Activated CD8-positive, alpha-beta memory T cell treated with anti-CD3 and anti-CD28 coated beads, Interleukin-2, amount 50 U/mL, for 48 hours (primary cell): ENCODE results near the gene TMA7.

Experiments
- DNase-seq: peaks from one replicate; pipeline ENCODE4 v3.0.0-alpha.2; 2020

Gene TMA7

DNA sequence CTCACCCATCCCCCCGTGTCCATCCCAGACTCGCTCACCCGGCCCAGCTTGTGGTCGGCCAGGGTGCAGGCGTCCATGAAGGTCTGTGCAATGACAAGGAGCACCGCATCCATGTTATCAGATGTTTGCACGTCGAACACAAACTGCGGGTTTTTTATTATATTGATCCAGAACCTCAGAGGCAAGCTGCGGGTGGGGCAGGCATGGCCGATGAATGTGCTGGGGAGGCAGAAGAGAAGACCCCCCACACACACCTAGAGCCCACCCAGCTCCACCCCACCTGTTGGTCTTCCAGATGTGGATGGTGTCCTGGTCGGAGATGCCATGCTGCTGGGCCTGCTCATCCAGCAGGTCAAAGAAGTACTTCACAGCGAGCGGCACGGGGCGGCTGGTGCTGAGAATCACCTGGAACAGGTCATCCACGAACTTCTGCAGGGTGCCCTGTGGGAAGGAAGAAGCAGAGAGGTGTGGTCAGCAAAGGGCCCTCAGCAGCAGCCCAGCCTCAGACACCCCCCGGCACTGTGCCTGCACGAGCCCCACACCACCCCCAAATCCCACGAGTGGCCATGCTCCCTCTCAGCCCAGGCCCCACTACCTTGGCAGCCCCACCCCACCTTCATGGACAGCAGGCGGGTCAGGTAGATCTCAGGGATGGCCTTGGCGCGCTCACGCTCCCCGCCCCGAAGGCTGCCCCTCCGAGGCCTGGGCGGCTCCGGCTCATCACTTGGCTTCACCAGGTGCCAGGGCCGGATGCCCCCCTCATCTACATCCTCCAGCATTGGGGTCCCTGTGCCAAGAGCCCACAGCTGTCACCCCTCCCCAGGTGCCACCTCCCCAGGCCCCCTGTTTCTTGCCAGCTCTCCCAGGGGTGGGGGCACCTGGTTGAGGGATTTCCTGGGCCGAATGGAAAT, 30.5 kb upstream of the TMA7 start:
- DNase-seq = peak; percentile 43

- peak; percentile 40 for DNase-seq
Measured at GRCh38 chr3:48410205-48411040, 29.6 kb upstream of the TMA7 start.

- no peak for DNase-seq
Measured at GRCh38 chr3:48411041-48411588, 28.9 kb upstream of the TMA7 start.

GRCh38 chr3:48411606-48412374, 28.3 kb upstream of the TMA7 start:
- no peak for DNase-seq

DNA sequence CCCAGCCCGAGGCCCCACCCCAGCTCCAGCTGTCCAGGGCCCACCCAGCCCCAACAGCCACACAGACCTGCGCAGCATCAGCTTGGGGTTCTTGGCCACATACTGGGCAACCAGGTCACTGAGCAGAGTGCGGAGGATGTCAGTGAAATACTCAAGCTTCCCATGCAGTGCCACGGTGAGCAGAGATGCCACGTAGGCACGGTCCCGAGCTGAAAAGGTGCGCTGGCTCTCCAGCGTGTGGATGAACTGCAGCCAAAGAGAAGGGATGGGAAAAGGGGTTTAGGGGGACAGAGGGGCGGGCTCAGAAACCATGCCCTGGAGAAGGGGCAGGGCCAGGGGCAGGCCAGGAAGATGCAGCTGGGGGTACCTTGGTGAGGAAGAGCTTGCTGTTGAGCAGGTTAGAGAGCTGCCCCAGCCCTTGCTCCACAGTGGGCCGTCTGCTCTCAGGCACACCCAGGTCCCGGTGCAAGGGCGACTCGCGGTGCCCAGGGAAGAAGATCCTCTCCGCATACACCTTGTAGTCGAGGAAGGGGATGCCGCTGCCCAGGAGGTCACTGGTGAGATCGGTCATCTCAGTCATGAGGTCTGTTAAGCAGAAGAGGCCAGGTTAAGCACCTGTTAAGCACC, 27.6 kb upstream of the TMA7 start:
- DNase-seq = no peak

DNA sequence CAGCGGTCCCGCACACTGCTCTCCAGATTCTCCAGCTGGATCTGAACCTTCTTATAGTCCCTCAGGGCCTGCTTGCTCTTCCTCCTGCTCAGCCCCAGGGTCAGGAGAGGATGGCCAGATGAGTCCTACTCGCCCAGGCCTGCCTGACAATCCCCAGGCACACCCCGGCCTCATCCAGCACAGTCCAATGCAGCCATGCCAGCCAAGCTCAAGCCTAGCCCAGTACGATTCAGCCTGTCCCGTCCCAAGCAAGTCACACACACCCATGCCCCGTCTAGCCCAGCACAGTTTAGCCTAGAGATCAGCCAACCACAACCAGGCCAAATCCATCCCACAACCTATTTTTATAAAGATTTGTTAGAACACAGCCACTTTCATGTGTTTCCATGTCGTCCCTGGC, 27.0 kb upstream of the TMA7 start:
- no peak for DNase-seq

- no peak for DNase-seq
Measured at GRCh38 chr3:48413611-48414010, 26.4 kb upstream of the TMA7 start.

GRCh38 chr3:48414376-48415250, 25.4 kb upstream of the TMA7 start:
- no peak for DNase-seq

DNA sequence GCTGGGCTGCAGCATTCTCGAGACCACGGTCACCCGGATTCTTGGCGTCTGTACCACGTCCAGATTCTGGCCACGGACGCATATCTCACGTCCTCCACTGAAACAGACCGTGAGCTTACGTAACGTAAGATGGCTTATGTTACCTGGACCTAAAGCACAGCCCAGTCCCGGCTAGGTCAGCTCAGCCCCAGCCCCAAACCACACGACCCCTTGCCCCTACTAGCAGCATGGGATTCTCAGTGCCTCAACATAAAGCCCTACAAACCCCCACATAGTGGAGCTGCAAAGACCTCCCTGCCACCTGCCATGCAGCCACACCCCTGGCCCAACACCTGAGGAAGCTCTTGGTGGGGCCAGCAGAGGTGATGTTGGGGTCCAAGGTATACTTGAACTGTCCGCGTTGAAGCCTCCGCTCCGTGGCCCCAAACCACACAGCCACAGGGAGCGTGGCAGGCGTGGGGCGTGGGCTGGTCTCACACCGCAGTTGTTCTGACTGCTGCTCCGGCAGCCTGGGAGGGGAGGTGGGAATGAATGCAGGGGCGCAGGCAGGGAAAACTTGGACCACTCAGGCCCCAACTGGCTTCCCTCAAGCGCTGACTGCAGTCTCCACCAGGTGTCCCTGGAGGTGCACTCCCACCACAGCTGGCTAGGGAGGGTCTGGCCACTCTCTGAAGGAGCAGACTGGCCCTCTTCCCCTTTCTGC, 24.7 kb upstream of the TMA7 start:
- no peak for DNase-seq

GRCh38 chr3:48416091-48416505, 24.0 kb upstream of the TMA7 start:
- DNase-seq = no peak

GRCh38 chr3:48416546-48416945, 23.5 kb upstream of the TMA7 start:
- no peak for DNase-seq

DNA sequence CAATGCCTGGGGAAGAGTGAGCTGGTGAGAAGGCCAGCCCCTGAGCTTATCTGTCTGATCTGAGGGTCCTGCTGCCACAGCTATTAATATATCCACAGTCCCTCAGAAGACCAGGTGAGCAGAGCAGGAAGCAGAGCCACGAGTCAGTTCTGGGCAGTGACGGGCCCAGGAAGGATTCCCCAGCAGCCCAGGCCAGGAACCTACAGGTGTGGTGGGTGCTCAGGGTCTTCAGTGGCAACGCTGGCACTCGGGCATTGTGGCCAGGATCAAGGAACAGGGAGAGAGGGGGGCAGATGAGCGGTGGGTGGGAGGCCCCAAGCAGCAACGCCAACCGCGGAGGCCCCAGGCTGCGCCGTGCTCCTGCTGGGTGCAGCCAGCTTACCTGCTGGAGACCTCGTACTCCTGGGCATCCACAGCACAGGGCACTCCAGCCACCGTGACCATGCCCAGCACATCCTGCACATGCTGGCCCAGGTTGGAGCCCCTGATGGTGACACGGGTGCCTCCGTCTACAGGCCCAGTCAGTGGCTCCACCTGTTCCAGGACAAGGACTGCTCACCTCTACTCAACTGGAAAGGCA, 22.4 kb upstream of the TMA7 start:
- no peak for DNase-seq

DNA sequence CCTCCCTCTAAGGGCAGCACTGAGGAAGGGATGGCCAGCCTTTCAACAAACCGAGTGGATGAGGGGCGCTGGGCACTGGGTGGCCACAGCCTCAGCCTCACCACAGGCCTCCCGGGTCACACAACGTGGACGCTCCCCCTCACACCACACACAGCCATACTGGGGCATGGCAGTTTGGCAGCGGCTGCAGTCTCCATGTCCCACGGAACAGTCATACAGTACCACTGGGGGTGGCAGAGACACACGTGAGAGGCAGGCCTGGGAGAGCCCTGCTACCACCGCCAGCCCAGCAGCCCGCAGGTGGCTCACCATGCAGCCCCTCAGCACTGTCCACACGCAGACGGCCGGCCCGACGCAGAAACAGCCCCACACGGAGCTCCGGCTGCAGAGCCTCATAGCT, 21.9 kb upstream of the TMA7 start:
- no peak for DNase-seq

DNA sequence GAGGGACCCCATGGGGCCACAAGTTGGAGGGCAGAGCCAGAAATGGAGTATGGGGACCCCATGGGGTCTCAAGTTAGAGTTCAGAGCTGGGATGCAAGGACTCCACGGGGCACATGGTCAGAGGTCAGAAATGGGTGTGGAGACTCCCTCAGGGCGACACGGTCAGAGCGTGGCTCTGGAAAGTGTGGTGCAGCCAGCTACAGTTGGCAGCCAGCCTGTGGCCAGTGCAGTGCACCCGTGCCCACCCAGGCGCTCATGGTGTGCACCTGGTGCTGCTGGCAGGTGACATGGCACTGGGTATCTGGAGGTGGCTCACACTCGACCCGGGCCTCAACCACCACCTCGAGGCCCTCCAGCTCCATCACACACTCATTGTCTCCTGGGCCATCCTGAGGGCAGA, 21.4 kb upstream of the TMA7 start:
- no peak for DNase-seq

DNA sequence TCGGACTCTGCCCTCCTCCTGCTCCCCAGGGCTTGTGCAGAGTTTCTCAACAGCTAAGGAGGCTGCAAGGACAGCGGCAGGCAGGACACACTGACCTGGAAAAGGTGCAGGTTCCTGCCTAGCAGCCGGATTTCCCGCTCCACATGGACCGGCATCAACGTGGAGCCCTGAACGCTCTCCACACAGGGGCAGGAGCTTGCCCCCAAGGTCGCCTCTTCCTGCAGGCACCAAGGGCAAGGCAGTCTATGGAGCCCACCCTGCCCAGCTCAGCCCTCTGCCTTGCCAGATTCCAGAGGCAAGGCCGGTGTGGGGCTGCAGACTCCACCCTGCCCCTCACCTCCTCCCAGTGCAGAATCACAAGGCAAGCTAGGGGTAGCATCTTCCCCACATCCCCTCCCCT, 20.9 kb upstream of the TMA7 start:
- no peak for DNase-seq

DNA sequence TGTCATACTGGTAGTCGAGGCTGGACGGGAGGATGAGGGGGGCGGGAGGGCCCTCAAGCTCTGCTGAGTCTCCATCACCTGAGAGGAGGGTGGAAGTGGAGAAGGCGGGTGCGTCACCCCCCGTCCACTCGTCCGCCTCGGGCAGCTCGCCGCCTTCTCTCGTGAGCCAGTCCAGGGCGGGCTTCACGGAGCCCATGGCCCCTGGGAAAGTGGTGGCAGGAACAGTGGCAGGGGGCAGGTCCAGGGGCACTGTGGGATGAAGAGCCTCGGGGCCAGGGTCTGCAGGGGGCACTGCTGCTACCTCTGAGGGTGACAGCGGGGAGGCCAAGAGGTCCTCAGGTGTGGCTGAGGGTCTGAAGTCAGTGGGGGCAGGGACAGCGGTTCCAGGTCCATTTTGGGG, 20.5 kb upstream of the TMA7 start:
- no peak for DNase-seq

DNA sequence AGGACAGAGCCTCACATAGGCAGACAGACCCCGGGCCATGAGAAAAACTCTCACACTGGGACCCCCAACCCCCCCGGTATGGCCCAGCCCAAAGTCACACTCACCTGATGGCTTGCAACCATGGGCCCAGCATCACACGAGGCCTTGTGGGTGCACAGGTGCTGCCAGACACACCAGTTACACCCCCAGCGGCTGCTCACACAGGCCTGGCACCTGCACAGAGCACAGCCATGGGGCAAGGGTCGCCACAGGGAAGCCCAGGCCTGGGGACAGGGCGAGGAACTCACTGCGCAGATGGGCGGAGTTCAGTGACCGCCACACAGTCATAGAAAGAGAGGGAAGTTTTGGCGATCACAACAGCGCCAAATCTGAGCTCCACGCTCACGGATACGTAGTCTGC, 19.5 kb upstream of the TMA7 start:
- DNase-seq = no peak

- DNase-seq = no peak
Measured at GRCh38 chr3:48422272-48422671, 17.8 kb upstream of the TMA7 start.

DNA sequence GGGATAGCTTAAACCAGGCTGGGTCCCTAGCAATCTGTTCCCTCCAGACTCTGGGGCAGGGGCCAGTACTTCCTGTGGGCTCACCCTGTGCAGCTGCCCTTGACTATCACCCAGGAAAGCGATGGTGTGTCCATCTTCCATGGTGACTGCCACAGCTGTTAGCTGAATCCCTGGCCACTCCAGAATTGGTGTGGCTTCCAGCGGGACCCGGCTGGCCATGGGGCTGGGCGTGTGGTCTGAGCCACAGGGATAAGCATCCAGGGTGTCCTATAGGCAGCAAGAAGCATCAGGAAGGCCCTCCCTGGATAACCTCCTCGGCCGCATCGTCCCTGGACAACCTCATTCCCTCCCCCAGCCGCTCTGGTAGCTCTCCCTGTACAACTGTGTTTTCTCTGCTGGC, 17.4 kb upstream of the TMA7 start:
- no peak for DNase-seq

DNA sequence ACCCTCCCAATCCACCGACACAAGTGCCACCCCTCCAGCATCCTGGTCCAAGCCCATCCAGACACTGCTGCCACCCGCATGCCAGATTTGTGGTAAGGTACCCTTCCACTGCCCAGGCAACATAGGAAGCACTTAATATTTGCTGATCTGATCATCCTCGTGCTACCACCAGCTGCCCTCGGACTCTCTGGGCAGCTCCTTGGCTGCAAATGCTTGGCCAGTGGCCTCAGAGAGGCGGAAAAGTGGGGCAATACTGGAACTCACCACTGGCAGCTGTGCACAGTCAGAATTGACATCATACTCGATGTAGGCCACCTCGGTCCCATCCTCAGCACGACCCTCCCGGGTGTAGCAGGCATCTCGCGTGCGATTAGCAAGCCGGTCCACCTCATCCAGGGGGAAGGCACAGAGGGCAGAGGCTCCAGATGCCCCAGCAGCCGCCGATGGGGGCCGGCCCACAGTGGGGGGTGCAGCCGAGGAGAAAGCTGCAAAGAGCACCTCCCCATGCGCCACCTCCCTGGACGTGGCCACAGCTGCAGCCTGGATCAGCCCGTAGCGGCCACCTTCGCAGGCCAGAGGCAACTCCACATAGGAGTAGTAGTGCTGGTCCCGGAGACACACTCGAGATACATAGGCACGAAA, 16.7 kb upstream of the TMA7 start:
- no peak for DNase-seq
